ENCODE measurements around the gene ANTXRL.
"Not testable (repeated sequence)": the region's sequence is repeated elsewhere in the genome, so short reads cannot be mapped to it uniquely, and the experiment has no call there.

Gene ANTXRL

GRCh38 chr10:46310851-46311250, 24.1 kb downstream of the ANTXRL start:
- Histone ChIP-seq H3K9me3 (replicated peaks in 1 of 11) (no peaks in the 10 kb centered on the region), H3K27ac (no peak overlapping the region), H3K27me3 (no peaks in the 10 kb centered on the region), H3K36me3 (no peaks in the 10 kb centered on the region), H3K4me1 (peaks cover 0 to 12% (median 9%) of the 10 kb centered on the region in 10 experiments; a peak in 14 of 20 replicates), H3K9ac (no peak overlapping the region), H4K20me1 (no peaks in the 10 kb centered on the region), H3K4me3 (no peak overlapping the region), H3K4me2 (no peak overlapping the region)
- TF ChIP-seq Cebpa-rat (IDR thresholded peaks at IDR 0.05): no peak

- no peaks in the 10 kb centered on the region for H3K27me3 ChIP-seq
- no peak overlapping the region for H3K9ac ChIP-seq
- H3K36me3 ChIP-seq: no peaks in the 10 kb centered on the region
- no peak overlapping the region for H3K4me2 ChIP-seq
- no peaks in the 10 kb centered on the region for H4K20me1 ChIP-seq
- H3K4me1 ChIP-seq: peaks cover 0 to 12% (median 9%) of the 10 kb centered on the region in 10 experiments; a peak in 14 of 20 replicates
- no peak for TF ChIP-seq Cebpa-rat (IDR thresholded peaks at IDR 0.05)
- no peak overlapping the region for H3K27ac ChIP-seq
- no peaks in the 10 kb centered on the region for H3K9me3 ChIP-seq (replicated peaks in 1 of 11)
- no peak overlapping the region for H3K4me3 ChIP-seq
These were observed 24.7 kb downstream of the ANTXRL start for GRCh38 chr10:46311501-46311951.

GRCh38 chr10:46311961-46312431, 25.2 kb downstream of the ANTXRL start:
- not testable (repeated sequence) for H3K9ac ChIP-seq; H3K27me3 ChIP-seq; H3K4me3 ChIP-seq; H3K27ac ChIP-seq; H3K36me3 ChIP-seq; H4K20me1 ChIP-seq; H3K9me3 ChIP-seq (replicated peaks in 1 of 11); H3K4me2 ChIP-seq
- H3K4me1 ChIP-seq: peaks cover 0 to 12% (median 9%) of the 10 kb centered on the region in 10 experiments; a peak in 14 of 20 replicates

- Histone ChIP-seq H3K4me3 (no peak overlapping the region), H3K27me3 (no peaks in the 10 kb centered on the region), H3K4me1 (peaks cover 0 to 12% (median 9%) of the 10 kb centered on the region in 10 experiments; a peak in 14 of 20 replicates), H3K9me3 (replicated peaks in 1 of 11) (no peaks in the 10 kb centered on the region), H3K4me2 (no peak overlapping the region), H3K9ac (no peak overlapping the region), H4K20me1 (no peaks in the 10 kb centered on the region), H3K27ac (no peak overlapping the region), H3K36me3 (no peaks in the 10 kb centered on the region)
- TF ChIP-seq Cebpa-rat (IDR thresholded peaks at IDR 0.05): no peak
These were observed 26.2 kb downstream of the ANTXRL start for GRCh38 chr10:46312953-46313352.

GRCh38 chr10:46314071-46314470, 27.3 kb downstream of the ANTXRL start:
- no peak overlapping the region for H3K4me3 ChIP-seq
- no peaks in the 10 kb centered on the region for H3K27me3 ChIP-seq
- H3K36me3 ChIP-seq: no peaks in the 10 kb centered on the region
- no peak overlapping the region for H3K27ac ChIP-seq
- no peak overlapping the region for H3K4me2 ChIP-seq
- no peak overlapping the region for H3K9ac ChIP-seq
- TF ChIP-seq Cebpa-rat (IDR thresholded peaks at IDR 0.05): no peak
- H3K9me3 ChIP-seq (replicated peaks in 1 of 11): no peaks in the 10 kb centered on the region
- peaks cover 0 to 4% (median 2%) of the 10 kb centered on the region in 10 experiments; a peak in 10 of 20 replicates for H3K4me1 ChIP-seq
- H4K20me1 ChIP-seq: no peaks in the 10 kb centered on the region

- not testable (repeated sequence) for H3K27me3 ChIP-seq; H3K9me3 ChIP-seq (replicated peaks in 1 of 11); H3K36me3 ChIP-seq; H3K4me2 ChIP-seq; H3K4me1 ChIP-seq; H3K27ac ChIP-seq; H3K9ac ChIP-seq; H4K20me1 ChIP-seq; H3K4me3 ChIP-seq
These were observed 28.5 kb downstream of the ANTXRL start for GRCh38 chr10:46315071-46315860.

- Histone ChIP-seq H3K4me3 (no peak overlapping the region), H3K4me2 (no peak overlapping the region), H3K4me1 (no peaks in the 10 kb centered on the region), H3K27ac (no peak overlapping the region), H3K9ac (no peak overlapping the region), H3K36me3 (no peaks in the 10 kb centered on the region), H3K9me3 (replicated peaks in 1 of 11) (no peaks in the 10 kb centered on the region), H3K27me3 (no peaks in the 10 kb centered on the region), H4K20me1 (no peaks in the 10 kb centered on the region)
- no peak for TF ChIP-seq Cebpa-rat (IDR thresholded peaks at IDR 0.05)
These were observed 30.6 kb downstream of the ANTXRL start for GRCh38 chr10:46317370-46317769.

GRCh38 chr10:46317889-46318288, 31.1 kb downstream of the ANTXRL start:
- Histone ChIP-seq H4K20me1 (no peaks in the 10 kb centered on the region), H3K9me3 (replicated peaks in 1 of 11) (no peaks in the 10 kb centered on the region), H3K4me3 (no peak overlapping the region), H3K9ac (no peak overlapping the region), H3K4me2 (no peak overlapping the region), H3K27ac (no peak overlapping the region), H3K27me3 (no peaks in the 10 kb centered on the region), H3K4me1 (no peaks in the 10 kb centered on the region), H3K36me3 (no peaks in the 10 kb centered on the region)
- no peak for TF ChIP-seq Cebpa-rat (IDR thresholded peaks at IDR 0.05)

GRCh38 chr10:46318799-46319198, 32.0 kb downstream of the ANTXRL start:
- H4K20me1 ChIP-seq: no peaks in the 10 kb centered on the region
- H3K4me3 ChIP-seq: no peak overlapping the region
- no peaks in the 10 kb centered on the region for H3K4me1 ChIP-seq
- no peak overlapping the region for H3K9ac ChIP-seq
- no peaks in the 10 kb centered on the region for H3K9me3 ChIP-seq (replicated peaks in 1 of 11)
- no peak overlapping the region for H3K27ac ChIP-seq
- H3K27me3 ChIP-seq: no peaks in the 10 kb centered on the region
- TF ChIP-seq Cebpa-rat (IDR thresholded peaks at IDR 0.05): no peak
- no peaks in the 10 kb centered on the region for H3K36me3 ChIP-seq
- H3K4me2 ChIP-seq: no peak overlapping the region

- H3K4me3 ChIP-seq: no peak overlapping the region
- H3K9ac ChIP-seq: no peak overlapping the region
- no peaks in the 10 kb centered on the region for H4K20me1 ChIP-seq
- no peak overlapping the region for H3K4me2 ChIP-seq
- TF ChIP-seq Cebpa-rat (IDR thresholded peaks at IDR 0.05): no peak
- no peaks in the 10 kb centered on the region for H3K9me3 ChIP-seq (replicated peaks in 1 of 11)
- no peaks in the 10 kb centered on the region for H3K36me3 ChIP-seq
- no peaks in the 10 kb centered on the region for H3K4me1 ChIP-seq
- H3K27me3 ChIP-seq: no peaks in the 10 kb centered on the region
- H3K27ac ChIP-seq: no peak overlapping the region
These were observed 32.6 kb downstream of the ANTXRL start for GRCh38 chr10:46319389-46319788.
